ENCODE data around the gene INSR. TPM values are rescaled to one million over a fixed set of nuclear protein-coding genes. Genes with fewer than 3 reads are reported as not detected.
A peak's percentile ranks its signal among the peaks of the same experiment; 100 is the strongest.

The INSR gene
- total and polyA plus RNA-seq, 2 experiments from 2014 or later: 19.2 to 52.1 TPM

DNA sequence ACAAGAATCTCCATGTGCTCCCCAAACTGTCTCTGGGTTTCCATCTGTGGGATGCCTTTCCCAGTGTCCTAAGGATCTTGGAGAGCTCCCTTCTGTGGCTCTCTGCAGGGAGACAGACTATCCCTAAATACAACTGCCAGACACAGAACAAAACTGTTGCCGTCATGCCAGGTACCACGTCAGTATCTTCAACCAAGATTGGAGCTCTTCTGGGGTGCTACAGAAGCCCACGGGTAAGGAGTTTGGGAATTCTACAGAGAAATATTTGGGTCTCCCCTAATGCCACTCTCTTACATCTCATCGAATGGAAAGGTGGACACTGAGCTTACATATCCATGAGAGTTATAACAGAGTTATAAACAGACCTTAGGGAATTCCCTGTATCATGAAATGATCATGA is 230.9 kb downstream of the INSR start:
- H3K4me3 Mint-ChIP-seq: no peak overlapping the region
- H3K4me3 ChIP-seq: no peak overlapping the region
- H2AFZ ChIP-seq: no peak overlapping the region
- H4K20me1 ChIP-seq (replicated peaks; ENCODE audit: insufficient read depth): no peaks in the 10 kb centered on the region
- peaks cover 4% of the 10 kb centered on the region for H3K27me3 Mint-ChIP-seq (ENCODE audit: insufficient read depth, low read depth, poor library complexity)
- DNase-seq (ENCODE audit: low spot score): peak; percentile 4
- ATAC-seq: no peak
- no peak overlapping the region for H3K4me2 ChIP-seq
- H3K4me1 Mint-ChIP-seq: no peaks in the 10 kb centered on the region
- peaks cover 5% of the 10 kb centered on the region; the same call in 1 of the 3 replicates for H3K36me3 Mint-ChIP-seq (ENCODE audit: low read depth)
- H3K79me2 ChIP-seq (replicated peaks; ENCODE audit: insufficient read depth): no peaks in the 10 kb centered on the region
- no peaks in the 10 kb centered on the region for H3K4me1 ChIP-seq (ENCODE audit: insufficient read depth)
- H3F3A ChIP-seq (replicated peaks; ENCODE audit: low read depth): no peaks in the 10 kb centered on the region; the same call in 1 of the 2 replicates
- H3K36me3 ChIP-seq (ENCODE audit: insufficient read depth): no peaks in the 10 kb centered on the region
- H3K9me3 Mint-ChIP-seq: peaks cover 34% of the 10 kb centered on the region
- no peak overlapping the region for H3K27ac ChIP-seq (ENCODE audit: low read depth)
- no peaks in the 10 kb centered on the region for H3K9me2 ChIP-seq (ENCODE audit: insufficient read depth)
- no peak overlapping the region for H3K27ac Mint-ChIP-seq
- TF ChIP-seq EZH2 (IDR thresholded peaks at IDR 0.05; ENCODE audit: low read depth, unreplicated experiment) (no peak), JUNB (IDR thresholded peaks at IDR 0.05; ENCODE audit: unreplicated experiment) (no peak), CREB1 (CRISPR knock-in tag; IDR thresholded peaks at IDR 0.05; ENCODE audit: low read depth) (no peak), ZNF331 (CRISPR knock-in tag; IDR thresholded peaks at IDR 0.05; ENCODE audit: low read depth) (no peak)
- no peaks in the 10 kb centered on the region for H3K27me3 ChIP-seq (ENCODE audit: insufficient read depth)

Other genes starting within 250 kb of the INSR start
- not detected in 2 replicates for gene MBD3L2, start 245.1 kb downstream of the INSR start, total RNA-seq (2014; rRNA removed; shearing (Covaris generic))
- gene MBD3L2, start 245.1 kb downstream of the INSR start, polyA plus RNA-seq (2016; fragmentation: Nextera tagmentation; extraction: Ambion mirVana): not detected in 2 replicates
- not detected in 2 replicates for gene MBD3L3, start 235.7 kb downstream of the INSR start, total RNA-seq (2014; rRNA removed; shearing (Covaris generic))
- 0.49 TPM in 1 of 2 replicates, not detected in the other for gene MBD3L3, start 235.7 kb downstream of the INSR start, polyA plus RNA-seq (2016; fragmentation: Nextera tagmentation; extraction: Ambion mirVana)
- gene ZNF557, start 224.7 kb downstream of the INSR start, total RNA-seq (2014; rRNA removed; shearing (Covaris generic)): 6.6 and 10.3 TPM in 2 replicates
- gene ZNF557, start 224.7 kb downstream of the INSR start, polyA plus RNA-seq (2016; fragmentation: Nextera tagmentation; extraction: Ambion mirVana): 3.7 and 4.3 TPM in 2 replicates
- gene ARHGEF18, start 54.5 kb upstream of the INSR start, total RNA-seq (2014; rRNA removed; shearing (Covaris generic)): 44.0 and 47.6 TPM in 2 replicates
- gene ARHGEF18, start 54.5 kb upstream of the INSR start, polyA plus RNA-seq (2016; fragmentation: Nextera tagmentation; extraction: Ambion mirVana): 12.8 and 14.6 TPM in 2 replicates
- 1.2 and 2.2 TPM in 2 replicates for gene PEX11G, start 194.6 kb upstream of the INSR start, total RNA-seq (2014; rRNA removed; shearing (Covaris generic))
- 2.2 and 3.1 TPM in 2 replicates for gene PEX11G, start 194.6 kb upstream of the INSR start, polyA plus RNA-seq (2016; fragmentation: Nextera tagmentation; extraction: Ambion mirVana)
- 36.7 and 52.9 TPM in 2 replicates for gene ZNF358, start 221.7 kb upstream of the INSR start, total RNA-seq (2014; rRNA removed; shearing (Covaris generic))
- gene ZNF358, start 221.7 kb upstream of the INSR start, polyA plus RNA-seq (2016; fragmentation: Nextera tagmentation; extraction: Ambion mirVana): 23.8 and 28.2 TPM in 2 replicates
- 7.2 and 11.0 TPM in 2 replicates for gene MCOLN1, start 228.2 kb upstream of the INSR start, total RNA-seq (2014; rRNA removed; shearing (Covaris generic))
- 16.1 and 16.2 TPM in 2 replicates for gene MCOLN1, start 228.2 kb upstream of the INSR start, polyA plus RNA-seq (2016; fragmentation: Nextera tagmentation; extraction: Ambion mirVana)
- 135 and 147 TPM in 2 replicates for gene PNPLA6, start 241.3 kb upstream of the INSR start, total RNA-seq (2014; rRNA removed; shearing (Covaris generic))
- 66.6 and 74.1 TPM in 2 replicates for gene PNPLA6, start 241.3 kb upstream of the INSR start, polyA plus RNA-seq (2016; fragmentation: Nextera tagmentation; extraction: Ambion mirVana)